BLaER1 (cell line): Measurements from ENCODE around the gene GOPC.

ENCODE experiments used
- H3K27ac ChIP-seq: shearing (Covaris generic); formaldehyde crosslinking; 2 replicates; pipeline ENCODE4 v1.8.1; 2022
- H3K27me3 ChIP-seq: shearing (Covaris generic); formaldehyde crosslinking; 2 replicates; pipeline ENCODE4 v1.8.1; 2022
- H3K36me3 ChIP-seq: shearing (Covaris generic); formaldehyde crosslinking; 2 replicates; pipeline ENCODE4 v1.8.1; 2022
- H3K4me1 ChIP-seq: shearing (Covaris generic); formaldehyde crosslinking; 2 replicates; pipeline ENCODE4 v1.8.1; 2022
- H3K4me2 ChIP-seq: shearing (Covaris generic); formaldehyde crosslinking; 2 replicates; pipeline ENCODE4 v1.8.1; 2022
- H3K4me3 ChIP-seq: shearing (Covaris generic); formaldehyde crosslinking; 2 replicates; pipeline ENCODE4 v1.8.1; 2022
- H3K9ac ChIP-seq: shearing (Covaris generic); formaldehyde crosslinking; 2 replicates; pipeline ENCODE4 v1.8.1; 2022
- H3K9me3 ChIP-seq: shearing (Covaris generic); formaldehyde crosslinking; 2 replicates; pipeline ENCODE4 v1.8.1; 2022
- H4K20me1 ChIP-seq: shearing (Covaris generic); formaldehyde crosslinking; 2 replicates; pipeline ENCODE4 v1.8.1; 2022
- Cebpa-rat ChIP-seq: shearing (Covaris generic); IDR thresholded peaks from 2 replicates; pipeline ENCODE4 v1.8.1; 2022

Gene GOPC

GRCh38 chr6:117597755-117598154 is 4.6 kb downstream of the GOPC start:
- Histone ChIP-seq H3K4me3 (no peak overlapping the region), H3K27me3 (no peaks in the 10 kb centered on the region), H4K20me1 (peaks cover 56% of the 10 kb centered on the region), H3K4me1 (peaks cover 20% of the 10 kb centered on the region), H3K36me3 (peaks cover 47% of the 10 kb centered on the region), H3K27ac (no peak overlapping the region), H3K9me3 (peaks cover 24% of the 10 kb centered on the region), H3K9ac (no peak overlapping the region), H3K4me2 (no peak overlapping the region)
- no peak for TF ChIP-seq Cebpa-rat

- H3K4me2 ChIP-seq = no peak overlapping the region
- H3K27ac ChIP-seq = no peak overlapping the region
- TF ChIP-seq Cebpa-rat = no peak
- H3K4me3 ChIP-seq = no peak overlapping the region
- H3K4me1 ChIP-seq = peaks cover 13% of the 10 kb centered on the region
- no peaks in the 10 kb centered on the region for H3K27me3 ChIP-seq
- peaks cover 35% of the 10 kb centered on the region for H3K9me3 ChIP-seq
- H3K36me3 ChIP-seq = peaks cover 72% of the 10 kb centered on the region
- H3K9ac ChIP-seq = no peak overlapping the region
- peaks cover 68% of the 10 kb centered on the region for H4K20me1 ChIP-seq
Observed at GRCh38 chr6:117595099-117595923, 7.0 kb downstream of the GOPC start.

GRCh38 chr6:117592983-117593759 is 9.1 kb downstream of the GOPC start:
- Histone ChIP-seq H3K9ac (no peak overlapping the region), H4K20me1 (peaks cover 50% of the 10 kb centered on the region), H3K36me3 (peaks cover 85% of the 10 kb centered on the region), H3K9me3 (peaks cover 42% of the 10 kb centered on the region), H3K4me1 (no peaks in the 10 kb centered on the region), H3K4me3 (no peak overlapping the region), H3K4me2 (no peak overlapping the region), H3K27me3 (no peaks in the 10 kb centered on the region), H3K27ac (no peak overlapping the region)
- TF ChIP-seq Cebpa-rat = no peak

- Histone ChIP-seq H3K4me2 (no peak overlapping the region), H3K36me3 (peaks cover 83% of the 10 kb centered on the region), H3K4me3 (no peak overlapping the region), H3K9me3 (peaks cover 27% of the 10 kb centered on the region), H3K27ac (no peak overlapping the region), H3K9ac (no peak overlapping the region), H3K4me1 (no peaks in the 10 kb centered on the region), H4K20me1 (peaks cover 47% of the 10 kb centered on the region), H3K27me3 (no peaks in the 10 kb centered on the region)
- no peak for TF ChIP-seq Cebpa-rat
Observed at GRCh38 chr6:117591405-117591804, 10.9 kb downstream of the GOPC start.

- Histone ChIP-seq H3K4me1 (no peaks in the 10 kb centered on the region), H3K27me3 (no peaks in the 10 kb centered on the region), H3K27ac (no peak overlapping the region), H3K9ac (no peak overlapping the region), H3K4me2 (no peak overlapping the region), H3K4me3 (no peak overlapping the region), H3K9me3 (peaks cover 26% of the 10 kb centered on the region), H4K20me1 (peaks cover 52% of the 10 kb centered on the region), H3K36me3 (peaks cover 78% of the 10 kb centered on the region)
- TF ChIP-seq Cebpa-rat = no peak
Observed at GRCh38 chr6:117590447-117590846, 11.9 kb downstream of the GOPC start.

GRCh38 chr6:117585647-117586046 is 16.7 kb downstream of the GOPC start:
- peaks cover 47% of the 10 kb centered on the region for H4K20me1 ChIP-seq
- H3K9me3 ChIP-seq = peaks cover 44% of the 10 kb centered on the region
- no peak overlapping the region for H3K27ac ChIP-seq
- no peaks in the 10 kb centered on the region for H3K4me1 ChIP-seq
- no peak overlapping the region for H3K4me2 ChIP-seq
- H3K9ac ChIP-seq = no peak overlapping the region
- H3K27me3 ChIP-seq = no peaks in the 10 kb centered on the region
- TF ChIP-seq Cebpa-rat = no peak
- peaks cover 71% of the 10 kb centered on the region for H3K36me3 ChIP-seq
- H3K4me3 ChIP-seq = no peak overlapping the region

GRCh38 chr6:117574198-117574597 is 28.1 kb downstream of the GOPC start:
- peaks cover 13% of the 10 kb centered on the region for H4K20me1 ChIP-seq
- H3K4me1 ChIP-seq = no peaks in the 10 kb centered on the region
- H3K4me3 ChIP-seq = no peak overlapping the region
- H3K36me3 ChIP-seq = peaks cover 72% of the 10 kb centered on the region
- no peaks in the 10 kb centered on the region for H3K9me3 ChIP-seq
- no peak overlapping the region for H3K27ac ChIP-seq
- H3K4me2 ChIP-seq = no peak overlapping the region
- no peaks in the 10 kb centered on the region for H3K27me3 ChIP-seq
- H3K9ac ChIP-seq = no peak overlapping the region
- no peak for TF ChIP-seq Cebpa-rat

- TF ChIP-seq Cebpa-rat = no peak
- Histone ChIP-seq H4K20me1 (peaks cover 5% of the 10 kb centered on the region; the same call in 1 of the 2 replicates), H3K36me3 (peaks cover 74% of the 10 kb centered on the region), H3K4me1 (no peaks in the 10 kb centered on the region), H3K4me2 (no peak overlapping the region), H3K27me3 (no peaks in the 10 kb centered on the region), H3K9me3 (no peaks in the 10 kb centered on the region), H3K4me3 (no peak overlapping the region), H3K27ac (no peak overlapping the region), H3K9ac (no peak overlapping the region)
Observed at GRCh38 chr6:117573006-117573680, 29.2 kb downstream of the GOPC start.

GRCh38 chr6:117568831-117569410 is 33.4 kb downstream of the GOPC start:
- Histone ChIP-seq H3K27me3 (no peaks in the 10 kb centered on the region), H4K20me1 (no peaks in the 10 kb centered on the region), H3K4me1 (no peaks in the 10 kb centered on the region), H3K27ac (no peak overlapping the region), H3K9me3 (no peaks in the 10 kb centered on the region), H3K9ac (no peak overlapping the region), H3K36me3 (peaks cover 83% of the 10 kb centered on the region), H3K4me2 (no peak overlapping the region), H3K4me3 (no peak overlapping the region)
- no peak for TF ChIP-seq Cebpa-rat
